ENCODE results near the gene CDK15.
A peak's percentile ranks its signal among the peaks of the same experiment; 100 is the strongest.

- TF ChIP-seq CTCF (IDR thresholded peaks at IDR 0.05) (peak in 1 of 4 experiments; percentile 9), POLR2A (IDR thresholded peaks at IDR 0.05) (peak; percentile 69), POLR2AphosphoS5 (IDR thresholded peaks at IDR 0.05) (peak; percentile 96)
Measured at GRCh38 chr2:201780674-201781493, 25.5 kb upstream of the CDK15 start, which contains the start of gene ALS2.

Data from prostate gland (tissue), 2 donors.